ENCODE measurements around the gene HMBS. TPM values are rescaled to one million over a fixed set of nuclear protein-coding genes. Genes with fewer than 3 reads are reported as not detected.

The HMBS gene
- total and polyA plus RNA-seq, 2 of the 8 experiments (the other 6 are each of a cell fraction or from before 2014, with no cell fraction given): 69.3 to 109 TPM

DNA sequence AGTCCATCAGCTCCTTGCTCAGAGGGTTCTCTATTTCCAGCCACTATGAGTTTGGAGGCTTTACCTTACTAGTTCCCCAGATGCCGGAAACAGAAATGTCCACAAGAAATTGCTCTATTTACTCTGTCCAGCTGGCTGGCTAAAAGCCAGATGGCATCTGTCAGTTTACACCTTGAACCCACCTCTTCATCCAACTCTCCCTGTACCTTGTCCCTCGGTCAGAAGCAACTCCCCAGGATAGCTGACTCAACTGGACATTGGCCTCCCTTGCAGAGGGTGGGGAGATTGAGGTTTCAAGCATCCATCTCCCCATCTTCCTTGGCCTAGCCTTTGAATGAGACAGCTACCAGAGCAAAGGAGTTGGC lies 24.2 kb downstream of the HMBS start:
- 92% methylated on average over 2 of the region's 2 CpGs; no CpG with 5 or more reads in 1 of the 2 experiments for WGBS, 2 experiments (ENCODE audit: extremely low coverage in 1 of 2, insufficient coverage in 1 of 2, insufficient read length in 1 of 2, insufficient replicate concordance in 2 of 2, low coverage in 1 of 2, low lambda C conversion rate in 2 of 2, missing lambda C conversion rate in 1 of 2)
- H3K4me1 ChIP-seq (replicated peaks in 1 of 4; ENCODE audit: control insufficient read depth in 3 of 4, insufficient read depth in 4 of 4, low read length in 3 of 4): peaks cover 0 to 20% (median 5%) of the 10 kb centered on the region in 4 experiments; a peak in 5 of 7 replicates
- H3K4me3 ChIP-seq (ENCODE audit: extremely low read depth in 1 of 4, insufficient read depth in 2 of 4, low read depth in 3 of 4, low read length in 4 of 4): no peak overlapping the region; a peak in 1 of 8 replicates
- no peaks in the 10 kb centered on the region; the same call in 1 of the 2 replicates for H3K79me1 ChIP-seq (ENCODE audit: low read depth, low read length)
- no peak overlapping the region for H2BK5ac ChIP-seq (ENCODE audit: low read depth, low read length)
- H3K9me3 ChIP-seq (ENCODE audit: insufficient read depth in 2 of 2, low read depth in 1 of 2, low read length in 1 of 2): no peaks in the 10 kb centered on the region
- FAIRE-seq: no peak
- CTCF ChIA-PET (ENCODE audit: partially characterized antibody): interaction anchor here (1.0 to 5.4 kb wide), 12 partner anchors 9 to 97 kb away, joined by 3 to 26 read pairs (median 5); partner anchors contain the start of genes ABCG4, CBL and HINFP
- no peak overlapping the region for H2BK20ac ChIP-seq (ENCODE audit: low read length)
- no peak overlapping the region for H2BK120ac ChIP-seq (replicated peaks; ENCODE audit: low read depth, low read length)
- no peak overlapping the region for H4K91ac ChIP-seq (replicated peaks; ENCODE audit: insufficient read length, low read length)
- H4K8ac ChIP-seq (ENCODE audit: extremely low read depth, insufficient read depth, low read length): no peak overlapping the region
- no peaks in the 10 kb centered on the region; a peak in 1 of 8 replicates for H3K36me3 ChIP-seq (ENCODE audit: control insufficient read depth in 2 of 4, insufficient read depth in 4 of 4, low read length in 3 of 4)
- no peak overlapping the region for H3K18ac ChIP-seq (ENCODE audit: extremely low read depth, low read length)
- peaks cover 0 to 4% of the 10 kb centered on the region in 2 experiments for H4K20me1 ChIP-seq (replicated peaks in 1 of 2; ENCODE audit: control insufficient read depth in 1 of 2, insufficient read depth in 2 of 2, low read length in 2 of 2)
- H3K27ac ChIP-seq (ENCODE audit: low read depth, low read length): no peak overlapping the region
- no peak overlapping the region for H4K5ac ChIP-seq (ENCODE audit: insufficient read length, low read depth, low read length)
- DNase-seq (ENCODE audit: low read depth in 1 of 2, low spot score in 2 of 2): no peak
- no peaks in the 10 kb centered on the region for H3K79me2 ChIP-seq (ENCODE audit: control insufficient read depth in 1 of 2, insufficient read depth in 2 of 2, low read length in 2 of 2)
- H2AFZ ChIP-seq (ENCODE audit: low read length): no peak overlapping the region
- H3K56ac ChIP-seq (replicated peaks; ENCODE audit: insufficient read length, low read depth, low read length): no peak overlapping the region
- H3K23me2 ChIP-seq (ENCODE audit: low read depth, low read length): peaks cover 12% of the 10 kb centered on the region
- H3K4ac ChIP-seq (replicated peaks; ENCODE audit: insufficient read length, low read depth, low read length): no peak overlapping the region
- peaks cover 2 to 20% (median 15%) of the 10 kb centered on the region in 4 experiments for H3K27me3 ChIP-seq (replicated peaks in 1 of 4; ENCODE audit: control insufficient read depth in 3 of 4, extremely low read depth in 1 of 4, insufficient read depth in 3 of 4, low read length in 3 of 4)
- no peak overlapping the region for H2AK5ac ChIP-seq (ENCODE audit: low read depth, low read length)
- H3K14ac ChIP-seq (ENCODE audit: insufficient read length): no peak overlapping the region
- POLR2A ChIA-PET (ENCODE audit: partially characterized antibody): interaction anchor here (0.7 to 10.6 kb wide), 8 partner anchors 7 to 208 kb away, joined by 3 to 139 read pairs (median 5); partner anchors contain the start of genes DPAGT1, HINFP, MCAM and VPS11
- H3K23ac ChIP-seq (ENCODE audit: insufficient read length): no peak overlapping the region
- H2BK15ac ChIP-seq (ENCODE audit: low read length): no peak overlapping the region
- peak overlapping the region in 1 of 2 experiments; percentile 88; a peak in 1 of 4 replicates for H3K4me2 ChIP-seq (ENCODE audit: insufficient read depth in 1 of 2, low read depth in 2 of 2, low read length in 2 of 2)
- no peak overlapping the region for H2BK12ac ChIP-seq (ENCODE audit: low read depth, low read length)
- H3K9ac ChIP-seq (replicated peaks in 1 of 4; ENCODE audit: extremely low read depth in 1 of 4, low read depth in 3 of 4, low read length in 3 of 4): no peak overlapping the region
- no peak for TF ChIP-seq TBP (IDR thresholded peaks at IDR 0.05; ENCODE audit: low read depth, low read length)
- TF ChIP-seq, protein P1, sequence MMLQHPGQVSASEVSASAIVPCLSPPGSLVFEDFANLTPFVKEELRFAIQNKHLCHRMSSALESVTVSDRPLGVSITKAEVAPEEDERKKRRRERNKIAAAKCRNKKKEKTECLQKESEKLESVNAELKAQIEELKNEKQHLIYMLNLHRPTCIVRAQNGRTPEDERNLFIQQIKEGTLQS (IDR thresholded peaks at IDR 0.05; ENCODE audit: insufficient read depth, low read depth, low read length): no peak
- TF ChIP-seq ZNF274 (IDR thresholded peaks at IDR 0.05; ENCODE audit: borderline replicate concordance, extremely low read depth, low read length): no peak
- TF ChIP-seq NRF1 (IDR thresholded peaks at IDR 0.05; ENCODE audit: low read depth, low read length): no peak
